H9 (cell line): ENCODE data around the gene SLC38A9. TPM values are rescaled to one million over a fixed set of nuclear protein-coding genes. Genes with fewer than 3 reads are reported as not detected.

Experiments used
- DNase-seq: peaks from one replicate; pipeline ENCODE4 v3.0.0-alpha.2; 2017
- H2AFZ ChIP-seq: one replicate; pipeline ENCODE4 v1.6.1; 2013; ENCODE audit warnings: mild to moderate bottlenecking, low read length, control low read depth, moderate library complexity
- H2AK5ac ChIP-seq: 2 replicates; pipeline ENCODE4 v1.6.1; 2013; ENCODE audit warnings: low read length, control low read depth, mixed read lengths; ENCODE audit not compliant: insufficient read length
- H2BK120ac ChIP-seq: one replicate; pipeline ENCODE4 v1.6.1; 2013; ENCODE audit warnings: low read depth, mild to moderate bottlenecking, low read length, control low read depth, inconsistent platforms; ENCODE audit not compliant: poor library complexity, severe bottlenecking
- H2BK12ac ChIP-seq: 2 replicates; pipeline ENCODE4 v1.6.1; 2013; ENCODE audit warnings: low read length, control low read depth, mixed read lengths, low read depth; ENCODE audit not compliant: insufficient read length
- H2BK15ac ChIP-seq: 2 replicates; pipeline ENCODE4 v1.6.1; 2013; ENCODE audit warnings: low read depth, low read length, control low read depth
- H2BK20ac ChIP-seq: one replicate; pipeline ENCODE4 v1.6.1; 2013; ENCODE audit warnings: low read depth, mild to moderate bottlenecking, low read length, control low read depth, inconsistent platforms; ENCODE audit not compliant: poor library complexity, severe bottlenecking
- H2BK5ac ChIP-seq: 2 replicates; pipeline ENCODE4 v1.6.1; 2013; ENCODE audit warnings: low read length, control low read depth, mixed read lengths; ENCODE audit not compliant: insufficient read length
- H3K14ac ChIP-seq: 2 replicates; pipeline ENCODE4 v1.6.1; 2013; ENCODE audit warnings: low read length, control low read depth; ENCODE audit not compliant: insufficient read depth
- H3K18ac ChIP-seq: 2 replicates; pipeline ENCODE4 v1.6.1; 2013; ENCODE audit warnings: low read depth, mild to moderate bottlenecking, mixed read lengths, low read length, control low read depth; ENCODE audit not compliant: insufficient read length
- H3K23ac ChIP-seq: 2 replicates; pipeline ENCODE4 v1.6.1; 2013; ENCODE audit warnings: low read length, control low read depth, mixed read lengths, low read depth; ENCODE audit not compliant: insufficient read length
- H3K23me2 ChIP-seq: 2 replicates; pipeline ENCODE4 v1.6.1; 2013; ENCODE audit warnings: low read depth, mild to moderate bottlenecking, mixed read lengths, low read length, control low read depth; ENCODE audit not compliant: insufficient read length, poor library complexity, severe bottlenecking
- H3K27ac ChIP-seq: 2 replicates; pipeline ENCODE4 v1.5.1; 2013; ENCODE audit warnings: low read length, control low read depth, mixed read lengths, low read depth; ENCODE audit not compliant: insufficient read length
- H3K27me3 ChIP-seq: 2 replicates; pipeline ENCODE4 v1.6.1; 2013; ENCODE audit warnings: low read length, control low read depth, inconsistent platforms; ENCODE audit not compliant: insufficient read depth
- H3K4ac ChIP-seq: 2 replicates; pipeline ENCODE4 v1.6.1; 2013; ENCODE audit warnings: low read depth, mild to moderate bottlenecking, control low read depth, inconsistent platforms, low read length, moderate library complexity
- H3K4me1 ChIP-seq: 2 replicates; pipeline ENCODE4 v1.6.1; 2013; ENCODE audit warnings: low read length, control low read depth, inconsistent platforms; ENCODE audit not compliant: insufficient read depth
- H3K4me2 ChIP-seq: 2 replicates; pipeline ENCODE4 v1.6.1; 2013; ENCODE audit warnings: low read length, control low read depth, mixed read lengths; ENCODE audit not compliant: insufficient read length, insufficient read depth
- H3K56ac ChIP-seq: 2 replicates; pipeline ENCODE4 v1.6.1; 2013; ENCODE audit warnings: low read depth, mild to moderate bottlenecking, mixed read lengths, low read length, control low read depth; ENCODE audit not compliant: insufficient read length
- H3K79me1 ChIP-seq: 2 replicates; pipeline ENCODE4 v1.6.1; 2013; ENCODE audit warnings: low read depth, mild to moderate bottlenecking, moderate library complexity, low read length, control low read depth, inconsistent platforms; ENCODE audit not compliant: insufficient read depth, poor library complexity, severe bottlenecking
- H3K79me2 ChIP-seq: 2 replicates; pipeline ENCODE4 v1.6.1; 2013; ENCODE audit warnings: low read length, control low read depth, inconsistent platforms; ENCODE audit not compliant: insufficient read depth
- H3K9ac ChIP-seq: 2 replicates; pipeline ENCODE4 v1.6.1; 2013; ENCODE audit warnings: low read length, control low read depth, mixed read lengths; ENCODE audit not compliant: insufficient read length; ENCODE audit errors: extremely low read depth
- H3K9me3 ChIP-seq: one replicate; pipeline ENCODE4 v1.6.1; 2013; ENCODE audit warnings: low read depth, low read length, inconsistent platforms; ENCODE audit not compliant: control insufficient read depth
- H3T11ph ChIP-seq: one replicate; pipeline ENCODE4 v1.6.1; 2013; ENCODE audit warnings: mild to moderate bottlenecking, low read length, control low read depth, inconsistent platforms
- H4K20me1 ChIP-seq: one replicate; pipeline ENCODE4 v1.6.1; 2013; ENCODE audit not compliant: control insufficient read depth, insufficient read length, insufficient read depth
- H4K5ac ChIP-seq: 2 replicates; pipeline ENCODE4 v1.6.1; 2013; ENCODE audit warnings: low read depth, mild to moderate bottlenecking, mixed read lengths, low read length, control low read depth; ENCODE audit not compliant: insufficient read length
- H4K8ac ChIP-seq: replicated peaks from 2 replicates; pipeline ENCODE4 v1.6.1; 2013; ENCODE audit warnings: low read length, control low read depth, mixed read lengths, low read depth; ENCODE audit not compliant: insufficient read length
- H4K91ac ChIP-seq: 2 replicates; pipeline ENCODE4 v1.6.1; 2013; ENCODE audit warnings: low read depth, mild to moderate bottlenecking, moderate library complexity, mixed read lengths, low read length, control low read depth; ENCODE audit not compliant: insufficient read length
- H3K27ac Mint-ChIP-seq, 3 experiments: 2 replicates in 2 of 3; 3 replicates in 1 of 3; pipeline ENCODE4 v1.8.0; 2020 to 2021; ENCODE audit warnings: mixed read lengths in 3 of 3, mild to moderate bottlenecking in 1 of 3, moderate library complexity in 1 of 3
- H3K27me3 Mint-ChIP-seq: 2 replicates; pipeline ENCODE4 v1.8.0; 2021; ENCODE audit warnings: low read depth, mild to moderate bottlenecking, moderate library complexity, mixed read lengths
- H3K36me3 Mint-ChIP-seq, 3 experiments: 2 replicates in 2 of 3; 3 replicates in 1 of 3; pipeline ENCODE4 v1.8.0; 2020 to 2021; ENCODE audit warnings: low read depth in 3 of 3, mixed read lengths in 3 of 3; ENCODE audit not compliant: insufficient read depth in 1 of 3
- H3K4me1 Mint-ChIP-seq, 2 experiments: 2 replicates each; pipeline ENCODE4 v1.8.0; 2020; ENCODE audit warnings: mixed read lengths in 2 of 2
- H3K4me3 Mint-ChIP-seq, 2 experiments: 2 replicates in 1 of 2; 3 replicates in 1 of 2; pipeline ENCODE4 v1.8.0; 2020 to 2021; ENCODE audit warnings: mild to moderate bottlenecking in 2 of 2, mixed read lengths in 2 of 2, moderate library complexity in 1 of 2
- H3K9me3 Mint-ChIP-seq, 2 experiments: 2 replicates in 1 of 2; 3 replicates in 1 of 2; pipeline ENCODE4 v1.8.0; 2020; ENCODE audit warnings: mild to moderate bottlenecking in 2 of 2, mixed read lengths in 2 of 2, moderate library complexity in 1 of 2
- WGBS: extraction: QIAGEN DNeasy Blood & Tissue Kit; methylation state at CpG from one replicate; pipeline ENCODE4 v1.1.7; 2013; ENCODE audit warnings: missing lambda C conversion rate, low lambda C conversion rate, mixed read lengths; ENCODE audit not compliant: insufficient read length; ENCODE audit errors: extremely low coverage; 5-methylcytosine and 5-hydroxymethylcytosine counted together
- total RNA-seq: library from RNA; stranded (reverse); gene quantifications from 2 replicates; pipeline ENCODE4 v1.2.1, GENCODE V29; 2021
- TF ChIP-seq, protein P1 (sequence below): fragments of 200-600 bp; sonication (generic); conservative IDR thresholded peaks from 3 replicates; pipeline ENCODE4 v1.8.0; 2021; ENCODE audit warnings: antibody characterized with exemption, mild to moderate bottlenecking

SLC38A9 gene
- total RNA-seq, 1 experiment from 2014 or later: 48.5 TPM

DNA sequence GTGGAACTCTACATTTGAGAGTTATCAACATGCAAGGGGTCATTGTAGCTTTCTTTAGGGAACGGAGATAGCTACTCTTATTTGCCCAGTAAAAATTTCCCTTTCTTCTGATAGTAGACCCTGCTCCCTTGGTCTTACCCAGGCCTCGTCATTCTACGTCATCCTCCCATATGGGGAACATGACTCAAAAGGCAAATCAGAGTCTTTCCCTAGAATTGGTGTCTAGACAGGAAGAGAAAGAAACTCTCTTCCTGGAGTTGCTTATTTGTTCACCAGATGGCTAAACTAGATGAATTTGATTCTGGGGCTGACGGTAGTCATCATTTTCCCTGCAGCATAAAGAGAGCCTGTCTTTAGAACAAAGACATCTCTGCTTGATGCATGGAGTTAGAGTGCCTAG is 12.2 kb upstream of the SLC38A9 start:
- peaks cover 0 to under 1% (median 0%) of the 10 kb centered on the region in 3 experiments; a peak in 2 of 7 replicates for H3K36me3 Mint-ChIP-seq
- H2BK12ac ChIP-seq: no peak overlapping the region
- H3K9me3 Mint-ChIP-seq: peaks cover 0 to 2% of the 10 kb centered on the region in 2 experiments; a peak in 3 of 5 replicates
- H3K4me1 ChIP-seq: no peaks in the 10 kb centered on the region
- H4K8ac ChIP-seq: no peak overlapping the region
- H4K5ac ChIP-seq: no peak overlapping the region
- no peak overlapping the region for H3K27ac ChIP-seq
- no peak overlapping the region for H3K56ac ChIP-seq
- H3K9me3 ChIP-seq: no peaks in the 10 kb centered on the region
- DNase-seq: no peak
- no peaks in the 10 kb centered on the region for H3K27me3 ChIP-seq
- no peaks in the 10 kb centered on the region for H3K79me2 ChIP-seq
- H2BK15ac ChIP-seq: no peak overlapping the region
- no peak overlapping the region for H2BK5ac ChIP-seq
- H4K91ac ChIP-seq: no peak overlapping the region
- H3K4ac ChIP-seq: no peak overlapping the region
- H3K4me1 Mint-ChIP-seq: no peaks in the 10 kb centered on the region
- H2AK5ac ChIP-seq: no peak overlapping the region
- H3K27ac Mint-ChIP-seq: no peak overlapping the region
- no peak overlapping the region for H3K18ac ChIP-seq
- H3K14ac ChIP-seq: no peak overlapping the region
- no peaks in the 10 kb centered on the region for H3K79me1 ChIP-seq
- H2AFZ ChIP-seq: no peak overlapping the region
- H3K23ac ChIP-seq: no peak overlapping the region
- no peak overlapping the region for H2BK120ac ChIP-seq
- WGBS: no CpG with 5 or more reads among the region's 4 CpGs
- no peaks in the 10 kb centered on the region for H3K23me2 ChIP-seq
- H3K9ac ChIP-seq: no peak overlapping the region
- no peak overlapping the region for H3K4me3 Mint-ChIP-seq
- no peak overlapping the region for H2BK20ac ChIP-seq
- TF ChIP-seq, protein P1, sequence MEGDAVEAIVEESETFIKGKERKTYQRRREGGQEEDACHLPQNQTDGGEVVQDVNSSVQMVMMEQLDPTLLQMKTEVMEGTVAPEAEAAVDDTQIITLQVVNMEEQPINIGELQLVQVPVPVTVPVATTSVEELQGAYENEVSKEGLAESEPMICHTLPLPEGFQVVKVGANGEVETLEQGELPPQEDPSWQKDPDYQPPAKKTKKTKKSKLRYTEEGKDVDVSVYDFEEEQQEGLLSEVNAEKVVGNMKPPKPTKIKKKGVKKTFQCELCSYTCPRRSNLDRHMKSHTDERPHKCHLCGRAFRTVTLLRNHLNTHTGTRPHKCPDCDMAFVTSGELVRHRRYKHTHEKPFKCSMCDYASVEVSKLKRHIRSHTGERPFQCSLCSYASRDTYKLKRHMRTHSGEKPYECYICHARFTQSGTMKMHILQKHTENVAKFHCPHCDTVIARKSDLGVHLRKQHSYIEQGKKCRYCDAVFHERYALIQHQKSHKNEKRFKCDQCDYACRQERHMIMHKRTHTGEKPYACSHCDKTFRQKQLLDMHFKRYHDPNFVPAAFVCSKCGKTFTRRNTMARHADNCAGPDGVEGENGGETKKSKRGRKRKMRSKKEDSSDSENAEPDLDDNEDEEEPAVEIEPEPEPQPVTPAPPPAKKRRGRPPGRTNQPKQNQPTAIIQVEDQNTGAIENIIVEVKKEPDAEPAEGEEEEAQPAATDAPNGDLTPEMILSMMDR: no peak
- no peak overlapping the region for H3K4me2 ChIP-seq
- H3T11ph ChIP-seq: no peak overlapping the region
- no peaks in the 10 kb centered on the region; the same call in 1 of the 2 replicates for H3K27me3 Mint-ChIP-seq
- no peaks in the 10 kb centered on the region for H4K20me1 ChIP-seq
